ENCODE data around the gene HOXB9. TPM values are rescaled to one million over a fixed set of nuclear protein-coding genes. Genes with fewer than 3 reads are reported as not detected.

Gene HOXB9
- total RNA-seq, 1 donor from 2014 or later = 70.1 TPM

GRCh38 chr17:48649741-48650140, 23.6 kb upstream of the HOXB9 start:
- no peaks in the 10 kb centered on the region for H3K27me3 ChIP-seq (ENCODE audit: control insufficient read depth, insufficient read depth, low read length)
- TF ChIP-seq, protein P1, sequence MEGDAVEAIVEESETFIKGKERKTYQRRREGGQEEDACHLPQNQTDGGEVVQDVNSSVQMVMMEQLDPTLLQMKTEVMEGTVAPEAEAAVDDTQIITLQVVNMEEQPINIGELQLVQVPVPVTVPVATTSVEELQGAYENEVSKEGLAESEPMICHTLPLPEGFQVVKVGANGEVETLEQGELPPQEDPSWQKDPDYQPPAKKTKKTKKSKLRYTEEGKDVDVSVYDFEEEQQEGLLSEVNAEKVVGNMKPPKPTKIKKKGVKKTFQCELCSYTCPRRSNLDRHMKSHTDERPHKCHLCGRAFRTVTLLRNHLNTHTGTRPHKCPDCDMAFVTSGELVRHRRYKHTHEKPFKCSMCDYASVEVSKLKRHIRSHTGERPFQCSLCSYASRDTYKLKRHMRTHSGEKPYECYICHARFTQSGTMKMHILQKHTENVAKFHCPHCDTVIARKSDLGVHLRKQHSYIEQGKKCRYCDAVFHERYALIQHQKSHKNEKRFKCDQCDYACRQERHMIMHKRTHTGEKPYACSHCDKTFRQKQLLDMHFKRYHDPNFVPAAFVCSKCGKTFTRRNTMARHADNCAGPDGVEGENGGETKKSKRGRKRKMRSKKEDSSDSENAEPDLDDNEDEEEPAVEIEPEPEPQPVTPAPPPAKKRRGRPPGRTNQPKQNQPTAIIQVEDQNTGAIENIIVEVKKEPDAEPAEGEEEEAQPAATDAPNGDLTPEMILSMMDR (IDR thresholded peaks at IDR 0.05; ENCODE audit: insufficient read depth, low read length, poor library complexity, severe bottlenecking) = no peak

GRCh38 chr17:48647963-48648245, 21.7 kb upstream of the HOXB9 start:
- Histone ChIP-seq H3K4me3 (ENCODE audit: low read depth, low read length) (peak overlapping the region; percentile 74), H3K36me3 (ENCODE audit: control insufficient read depth, insufficient read depth, low read length) (no peaks in the 10 kb centered on the region), H3K27me3 (ENCODE audit: control insufficient read depth, insufficient read depth, low read length) (no peaks in the 10 kb centered on the region)
- TF ChIP-seq, protein P1 (IDR thresholded peaks at IDR 0.05; ENCODE audit: insufficient read depth, low read length, poor library complexity, severe bottlenecking) = no peak
- DNase-seq (ENCODE audit: low read depth) = no peak

More at GRCh38 chr17:48649741-48650140, 23.6 kb upstream of the HOXB9 start:
- Histone ChIP-seq H3K4me3 (ENCODE audit: low read depth, low read length) (no peak overlapping the region), H3K36me3 (ENCODE audit: control insufficient read depth, insufficient read depth, low read length) (no peaks in the 10 kb centered on the region)
- no peak for DNase-seq (ENCODE audit: low read depth)

GRCh38 chr17:48647103-48647962, 21.2 kb upstream of the HOXB9 start:
- H3K36me3 ChIP-seq (ENCODE audit: control insufficient read depth, insufficient read depth, low read length) = peaks cover 1% of the 10 kb centered on the region
- no peak for DNase-seq (ENCODE audit: low read depth)
- TF ChIP-seq, protein P1 (IDR thresholded peaks at IDR 0.05; ENCODE audit: insufficient read depth, low read length, poor library complexity, severe bottlenecking) = no peak
- H3K27me3 ChIP-seq (ENCODE audit: control insufficient read depth, insufficient read depth, low read length) = no peaks in the 10 kb centered on the region
- H3K4me3 ChIP-seq (ENCODE audit: low read depth, low read length) = peak overlapping the region; percentile 74

DNA sequence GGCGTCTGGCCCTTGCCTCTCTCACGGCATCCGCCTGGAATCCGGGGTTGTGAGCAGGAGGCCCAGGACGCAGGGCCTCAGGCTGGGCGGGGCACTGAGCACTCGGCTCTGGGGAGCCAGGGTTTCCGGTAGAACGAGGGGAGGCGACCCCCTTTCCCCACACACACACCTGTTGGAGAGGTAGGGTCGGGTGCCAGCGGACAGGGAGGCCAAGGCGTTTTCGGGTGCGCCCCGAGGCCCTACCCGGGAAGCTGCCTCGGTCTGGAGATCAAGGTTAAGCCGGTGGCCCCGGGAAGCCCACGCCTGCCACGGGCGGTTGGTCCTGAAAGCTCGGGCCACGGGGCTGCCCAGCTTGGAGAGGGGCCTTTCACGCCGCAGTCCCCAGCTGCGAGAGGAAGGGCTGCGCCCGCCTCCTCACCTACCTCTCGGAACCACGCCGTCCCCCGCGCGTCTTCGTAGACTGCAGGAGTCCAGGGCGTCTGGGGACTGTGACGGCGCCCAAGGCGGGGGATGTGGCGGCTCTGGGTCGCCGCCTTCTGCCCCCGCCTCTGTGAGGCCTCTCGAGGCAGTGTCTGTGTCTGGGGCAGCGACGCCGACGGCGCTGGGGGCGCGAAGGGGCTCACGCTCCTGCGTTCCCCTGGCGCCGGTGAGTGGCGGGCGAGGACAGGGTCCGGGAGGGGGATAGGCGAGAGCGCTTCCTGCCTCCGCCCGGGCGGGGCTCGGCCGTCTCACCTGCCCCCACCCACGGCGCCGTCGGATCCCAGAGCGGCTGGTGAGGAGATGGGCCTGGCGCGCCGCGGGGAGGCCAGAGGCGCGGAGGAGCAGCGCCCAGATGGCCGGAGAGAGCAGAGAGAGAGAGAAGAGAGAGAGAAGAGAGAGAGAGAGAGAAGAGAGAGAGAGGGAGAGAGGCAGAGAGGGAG, 20.3 kb upstream of the HOXB9 start:
- TF ChIP-seq, protein P1 (IDR thresholded peaks at IDR 0.05; ENCODE audit: insufficient read depth, low read length, poor library complexity, severe bottlenecking) = no peak
- no peaks in the 10 kb centered on the region for H3K27me3 ChIP-seq (ENCODE audit: control insufficient read depth, insufficient read depth, low read length)
- peak overlapping the region; percentile 74 for H3K4me3 ChIP-seq (ENCODE audit: low read depth, low read length)
- DNase-seq (ENCODE audit: low read depth) = no peak
- peaks cover 1% of the 10 kb centered on the region for H3K36me3 ChIP-seq (ENCODE audit: control insufficient read depth, insufficient read depth, low read length)

GRCh38 chr17:48645639-48646182, 19.6 kb upstream of the HOXB9 start:
- DNase-seq (ENCODE audit: low read depth) = no peak
- peak overlapping the region; percentile 74 for H3K4me3 ChIP-seq (ENCODE audit: low read depth, low read length)
- TF ChIP-seq, protein P1 (IDR thresholded peaks at IDR 0.05; ENCODE audit: insufficient read depth, low read length, poor library complexity, severe bottlenecking) = no peak
- H3K27me3 ChIP-seq (ENCODE audit: control insufficient read depth, insufficient read depth, low read length) = no peaks in the 10 kb centered on the region
- H3K36me3 ChIP-seq (ENCODE audit: control insufficient read depth, insufficient read depth, low read length) = peaks cover 1% of the 10 kb centered on the region

All from kidney epithelial cell (primary cell).